ENCODE data around the gene ETFBKMT. TPM values are rescaled to one million over a fixed set of nuclear protein-coding genes. Genes with fewer than 3 reads are reported as not detected.

The ETFBKMT gene
- total and polyA plus RNA-seq, 2 of the 13 experiments (the other 11 are each of a cell fraction or from before 2014, with no cell fraction given): 0.62 to 0.93 TPM

- TF ChIP-seq ZKSCAN1 (IDR thresholded peaks at IDR 0.05; ENCODE audit: low read length) (no peak; the same call in 1 of the 2 replicates), ZNF121 (CRISPR knock-in tag; IDR thresholded peaks at IDR 0.05) (no peak; the same call in 1 of the 2 replicates), SETDB1 (CRISPR knock-in tag; IDR thresholded peaks at IDR 0.05; ENCODE audit: borderline replicate concordance) (no peak), GABPB1 (CRISPR knock-in tag; IDR thresholded peaks at IDR 0.05) (peak; percentile 89), FOXK2 (IDR thresholded peaks at IDR 0.05) (no peak), SP4 (CRISPR knock-in tag; IDR thresholded peaks at IDR 0.05) (peak; percentile 88), HMG20B (CRISPR knock-in tag; conservative IDR thresholded peaks at IDR 0.05) (no peak), CC2D1A (CRISPR knock-in tag; IDR thresholded peaks at IDR 0.05) (no peak), MTA1 (CRISPR knock-in tag; IDR thresholded peaks at IDR 0.05; ENCODE audit: borderline replicate concordance) (peak; percentile 28; the same call in 1 of the 2 replicates), GTF2F1 (IDR thresholded peaks at IDR 0.05; ENCODE audit: low read length) (no peak), ZNF205 (CRISPR knock-in tag; IDR thresholded peaks at IDR 0.05) (no peak), JARID2 (CRISPR knock-in tag; IDR thresholded peaks at IDR 0.05; ENCODE audit: insufficient replicate concordance) (no peak), ZNF746 (CRISPR knock-in tag; IDR thresholded peaks at IDR 0.05) (peak; percentile 65; the same call in 1 of the 2 replicates), ASH2L (IDR thresholded peaks at IDR 0.05; ENCODE audit: insufficient read length, low read depth, low read length) (peak; percentile 81), KDM3A (CRISPR knock-in tag; IDR thresholded peaks at IDR 0.05; ENCODE audit: low read depth) (no peak), KIAA2018 (CRISPR knock-in tag; IDR thresholded peaks at IDR 0.05; ENCODE audit: borderline replicate concordance) (no peak), MTA3 (CRISPR knock-in tag; IDR thresholded peaks at IDR 0.05) (no peak), ZNF773 (CRISPR knock-in tag; IDR thresholded peaks at IDR 0.05; ENCODE audit: borderline replicate concordance) (no peak), ZNF160 (CRISPR knock-in tag; IDR thresholded peaks at IDR 0.05) (no peak), REL (CRISPR knock-in tag; conservative IDR thresholded peaks at IDR 0.05) (no peak), RBFOX2 (IDR thresholded peaks at IDR 0.05; ENCODE audit: low read depth, low read length) (peak; percentile 58)
- TF ChIP-seq, protein P1, sequence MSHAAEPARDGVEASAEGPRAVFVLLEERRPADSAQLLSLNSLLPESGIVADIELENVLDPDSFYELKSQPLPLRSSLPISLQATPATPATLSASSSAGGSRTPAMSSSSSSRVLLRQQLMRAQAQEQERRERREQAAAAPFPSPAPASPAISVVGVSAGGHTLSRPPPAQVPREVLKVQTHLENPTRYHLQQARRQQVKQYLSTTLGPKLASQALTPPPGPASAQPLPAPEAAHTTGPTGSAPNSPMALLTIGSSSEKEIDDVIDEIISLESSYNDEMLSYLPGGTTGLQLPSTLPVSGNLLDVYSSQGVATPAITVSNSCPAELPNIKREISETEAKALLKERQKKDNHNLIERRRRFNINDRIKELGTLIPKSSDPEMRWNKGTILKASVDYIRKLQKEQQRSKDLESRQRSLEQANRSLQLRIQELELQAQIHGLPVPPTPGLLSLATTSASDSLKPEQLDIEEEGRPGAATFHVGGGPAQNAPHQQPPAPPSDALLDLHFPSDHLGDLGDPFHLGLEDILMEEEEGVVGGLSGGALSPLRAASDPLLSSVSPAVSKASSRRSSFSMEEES (CRISPR knock-in tag; IDR thresholded peaks at IDR 0.05): peak; percentile 53
These were observed at the start of gene ETFBKMT (continued) for GRCh38 chr12:31659087-31659942.
